ENCODE data around the gene ITPRIPL1. TPM values are rescaled to one million over a fixed set of nuclear protein-coding genes. Genes with fewer than 3 reads are reported as not detected.

ITPRIPL1 gene
- total and polyA plus RNA-seq, 2 of the 8 experiments (the other 6 are each of a cell fraction or from before 2014, with no cell fraction given), result 10.6 to 16.1 TPM

DNA sequence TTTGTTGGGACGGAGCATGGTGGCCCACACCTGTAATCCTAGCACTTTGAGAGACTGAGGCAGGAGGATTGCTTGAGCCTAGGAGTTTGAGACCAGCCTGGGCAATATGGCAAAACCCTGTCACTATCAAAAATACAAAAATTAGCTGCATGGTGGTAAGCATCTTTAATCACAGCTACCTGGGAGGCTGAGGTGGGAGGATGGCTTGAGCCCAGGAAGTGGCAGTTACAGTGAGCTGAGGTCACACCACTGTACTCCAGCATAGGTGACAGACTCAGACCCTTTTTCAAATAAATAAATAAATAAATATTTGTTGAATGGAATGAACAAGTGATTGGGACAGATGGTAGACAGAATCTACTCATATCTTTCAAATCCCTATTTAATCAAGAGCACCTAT is 5.7 kb upstream of the ITPRIPL1 start:
- Histone ChIP-seq H3K4me3 (ENCODE audit: extremely low read depth in 1 of 4, insufficient read depth in 2 of 4, low read depth in 3 of 4, low read length in 4 of 4) (no peak overlapping the region), H3K56ac (replicated peaks; ENCODE audit: insufficient read length, low read depth, low read length) (no peak overlapping the region), H3K4me2 (ENCODE audit: insufficient read depth in 1 of 2, low read depth in 2 of 2, low read length in 2 of 2) (no peak overlapping the region), H3K79me2 (ENCODE audit: control insufficient read depth in 1 of 2, insufficient read depth in 2 of 2, low read length in 2 of 2) (no peaks in the 10 kb centered on the region), H3K27ac (ENCODE audit: low read depth, low read length) (no peak overlapping the region), H4K20me1 (replicated peaks in 1 of 2; ENCODE audit: control insufficient read depth in 1 of 2, insufficient read depth in 2 of 2, low read length in 2 of 2) (no peaks in the 10 kb centered on the region), H3K27me3 (replicated peaks in 1 of 4; ENCODE audit: control insufficient read depth in 3 of 4, extremely low read depth in 1 of 4, insufficient read depth in 3 of 4, low read length in 3 of 4) (peaks cover 3 to 42% (median 31%) of the 10 kb centered on the region in 4 experiments), H4K8ac (ENCODE audit: extremely low read depth, insufficient read depth, low read length) (no peak overlapping the region), H3K4ac (replicated peaks; ENCODE audit: insufficient read length, low read depth, low read length) (no peak overlapping the region), H3K18ac (ENCODE audit: extremely low read depth, low read length) (no peak overlapping the region), H3K14ac (ENCODE audit: insufficient read length) (no peak overlapping the region), H3K9me3 (ENCODE audit: insufficient read depth in 2 of 2, low read depth in 1 of 2, low read length in 1 of 2) (no peaks in the 10 kb centered on the region), H2BK20ac (ENCODE audit: low read length) (no peak overlapping the region), H3K36me3 (ENCODE audit: control insufficient read depth in 2 of 4, insufficient read depth in 4 of 4, low read length in 3 of 4) (no peaks in the 10 kb centered on the region), H3K4me1 (replicated peaks in 1 of 4; ENCODE audit: control insufficient read depth in 3 of 4, insufficient read depth in 4 of 4, low read length in 3 of 4) (peaks cover 0 to 3% (median 0%) of the 10 kb centered on the region in 4 experiments; a peak in 1 of 7 replicates), H2BK12ac (ENCODE audit: low read depth, low read length) (no peak overlapping the region), H2BK15ac (ENCODE audit: low read length) (no peak overlapping the region), H2BK120ac (replicated peaks; ENCODE audit: low read depth, low read length) (no peak overlapping the region), H3K23me2 (ENCODE audit: low read depth, low read length) (peaks cover 12% of the 10 kb centered on the region; the same call in 1 of the 2 replicates), H2AFZ (ENCODE audit: low read length) (no peak overlapping the region), H3K9ac (replicated peaks in 1 of 4; ENCODE audit: extremely low read depth in 1 of 4, low read depth in 3 of 4, low read length in 3 of 4) (no peak overlapping the region), H3K79me1 (ENCODE audit: low read depth, low read length) (no peaks in the 10 kb centered on the region), H2BK5ac (ENCODE audit: low read depth, low read length) (no peak overlapping the region), H4K91ac (replicated peaks; ENCODE audit: insufficient read length, low read length) (no peak overlapping the region), H4K5ac (ENCODE audit: insufficient read length, low read depth, low read length) (no peak overlapping the region), H3K23ac (ENCODE audit: insufficient read length) (no peak overlapping the region), H2AK5ac (ENCODE audit: low read depth, low read length) (no peak overlapping the region)
- ChIA-PET CTCF (ENCODE audit: partially characterized antibody) (interaction anchor here (0.6 to 3.6 kb wide), 4 partner anchors 10 to 426 kb away, joined by 3 to 16 read pairs (median 4); no protein-coding TSS in a partner anchor), POLR2A (ENCODE audit: partially characterized antibody) (interaction anchor here (3.5 kb wide), 1 partner anchor 14 kb away, joined by 28 read pairs; the partner anchor contains the start of gene SNRNP200)
- DNase-seq (ENCODE audit: low read depth in 1 of 2, low spot score in 2 of 2) (no peak), FAIRE-seq (no peak)
- 86% methylated on average over 1 of the region's 1 CpG; no CpG with 5 or more reads in 1 of the 2 experiments for WGBS, 2 experiments (ENCODE audit: extremely low coverage in 1 of 2, insufficient coverage in 1 of 2, insufficient read length in 1 of 2, insufficient replicate concordance in 2 of 2, low coverage in 1 of 2, low lambda C conversion rate in 2 of 2, missing lambda C conversion rate in 1 of 2)
- TF ChIP-seq TEAD4 (IDR thresholded peaks at IDR 0.05; ENCODE audit: low read depth, low read length) (no peak), TCF12 (IDR thresholded peaks at IDR 0.05; ENCODE audit: low read depth, low read length) (no peak), BRCA1 (IDR thresholded peaks at IDR 0.05; ENCODE audit: low read depth, low read length) (no peak), RFX5 (IDR thresholded peaks at IDR 0.05; ENCODE audit: borderline replicate concordance, low read depth, low read length) (no peak), POLR2AphosphoS5 (IDR thresholded peaks at IDR 0.05; ENCODE audit: low read depth, low read length) (no peak), RBBP5 (IDR thresholded peaks at IDR 0.05; ENCODE audit: borderline replicate concordance, low read depth, low read length) (no peak), JUND (IDR thresholded peaks at IDR 0.05; ENCODE audit: low read length) (no peak), KDM1A (IDR thresholded peaks at IDR 0.05; ENCODE audit: borderline replicate concordance, low read length) (no peak), NRF1 (IDR thresholded peaks at IDR 0.05; ENCODE audit: low read depth, low read length) (no peak), TAF1 (IDR thresholded peaks at IDR 0.05; ENCODE audit: low read depth, low read length) (no peak)
- TF ChIP-seq, protein P1, sequence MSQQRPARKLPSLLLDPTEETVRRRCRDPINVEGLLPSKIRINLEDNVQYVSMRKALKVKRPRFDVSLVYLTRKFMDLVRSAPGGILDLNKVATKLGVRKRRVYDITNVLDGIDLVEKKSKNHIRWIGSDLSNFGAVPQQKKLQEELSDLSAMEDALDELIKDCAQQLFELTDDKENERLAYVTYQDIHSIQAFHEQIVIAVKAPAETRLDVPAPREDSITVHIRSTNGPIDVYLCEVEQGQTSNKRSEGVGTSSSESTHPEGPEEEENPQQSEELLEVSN (IDR thresholded peaks at IDR 0.05), result no peak

Data from H1 (cell line).